Suprapubic skin (tissue), 3 donors: ENCODE results near the gene ATF6B.

Source experiments
- CTCF ChIP-seq, 2 donors: fragments of 200-600 bp in 1 of 2; fragments of 450-650 bp in 1 of 2; sonication (generic) in 1 of 2; IDR thresholded peaks; one replicate each; pipeline ENCODE4 v1.5.1; 2016 to 2019; ENCODE audit warnings: antibody characterized with exemption in 2 of 2, mild to moderate bottlenecking in 1 of 2, moderate library complexity in 1 of 2
- POLR2A ChIP-seq, 2 donors: fragments of 450-650 bp; IDR thresholded peaks; one replicate each; pipeline ENCODE4 v1.6.1; 2017; ENCODE audit warnings: antibody characterized with exemption in 2 of 2, mild to moderate bottlenecking in 2 of 2, moderate library complexity in 2 of 2

GRCh38 chr6:32073101-32073500, 54.9 kb downstream of the ATF6B start:
- TF ChIP-seq POLR2A (IDR thresholded peaks at IDR 0.05) = no peak
- no peak for TF ChIP-seq CTCF (IDR thresholded peaks at IDR 0.05)
